Gastroesophageal sphincter (tissue), 4 donors: ENCODE data around the gene ZNF511. TPM values are rescaled to one million over a fixed set of nuclear protein-coding genes. Genes with fewer than 3 reads are reported as not detected.

Experiments used
- ATAC-seq: fragments of 150-250 bp; one replicate; pipeline ENCODE4 v1.9.1; 2016; ENCODE audit warnings: mild to moderate bottlenecking, moderate library complexity
- H3K27ac ChIP-seq, 4 donors: fragments of 200-600 bp; sonication (generic) in 3 of 4; 1 replicate in 3 of 4; 2 replicates in 1 of 4; pipeline ENCODE4 v1.5.1; 2016 to 2019
- H3K27me3 ChIP-seq: fragments of 200-600 bp; sonication (generic); one replicate; pipeline ENCODE4 v1.5.1; 2019
- H3K36me3 ChIP-seq, 2 donors: fragments of 200-600 bp; sonication (generic); one replicate each; pipeline ENCODE4 v1.5.1; 2019; ENCODE audit warnings: control low read depth in 1 of 2
- H3K4me1 ChIP-seq, 3 donors: fragments of 200-600 bp; sonication (generic); 1 replicate in 2 of 3; 2 replicates in 1 of 3; pipeline ENCODE4 v1.5.1; 2016 to 2019; ENCODE audit warnings: control low read depth in 2 of 3
- H3K4me3 ChIP-seq, 2 donors: fragments of 200-600 bp; sonication (generic); one replicate each; pipeline ENCODE4 v1.5.1; 2019; ENCODE audit warnings: mild to moderate bottlenecking in 1 of 2, moderate library complexity in 1 of 2
- H3K9me3 ChIP-seq, 3 donors: fragments of 200-600 bp; sonication (generic); one replicate each; pipeline ENCODE4 v1.5.1; 2017 to 2019; ENCODE audit warnings: control low read depth in 2 of 3
- CTCF ChIP-seq, 4 experiments: fragments of 200-600 bp in 2 of 4; fragments of 450-650 bp in 2 of 4; sonication (generic) in 1 of 4; IDR thresholded peaks; one replicate each; pipeline ENCODE4 v1.5.1; 2017 to 2019; ENCODE audit warnings: antibody characterized with exemption in 4 of 4, mild to moderate bottlenecking in 2 of 4, moderate library complexity in 2 of 4
- EP300 ChIP-seq: sonication (generic); formaldehyde crosslinking; IDR thresholded peaks from one replicate; pipeline ENCODE4 v1.6.1; 2017; ENCODE audit warnings: antibody characterized with exemption, mild to moderate bottlenecking
- POLR2A ChIP-seq, 2 donors: fragments of 450-650 bp; IDR thresholded peaks; one replicate each; pipeline ENCODE4 v1.6.1; 2017; ENCODE audit warnings: antibody characterized with exemption in 2 of 2, mild to moderate bottlenecking in 2 of 2, moderate library complexity in 1 of 2
- POLR2AphosphoS5 ChIP-seq: sonication (generic); formaldehyde crosslinking; IDR thresholded peaks from one replicate; pipeline ENCODE4 v1.6.1; 2017; ENCODE audit warnings: antibody characterized with exemption
- WGBS, 2 donors: methylation state at CpG; one replicate each; pipeline ENCODE4 v1.1.5; 2018; ENCODE audit warnings: low coverage in 1 of 2; 5-methylcytosine and 5-hydroxymethylcytosine counted together
- total RNA-seq, 4 donors: library from RNA; depleted of rRNA; stranded (reverse); fragments of >200 nt; gene quantifications; one replicate each; pipeline ENCODE4 v1.1.0, GENCODE V29; 2016

The ZNF511 gene
- total RNA-seq, 4 donors from 2014 or later = 15.1 to 42.2 (median 25.4) TPM

- Histone ChIP-seq H3K36me3 (peaks cover 0 to 76% of the 10 kb centered on the region in 2 donors), H3K4me1 (peaks cover 0 to 25% (median 6%) of the 10 kb centered on the region in 3 donors)
- WGBS, 2 donors = no CpG with 5 or more reads among the region's 10 CpGs
Observed at GRCh38 chr10:133280391-133281059, 28.2 kb upstream of the ZNF511 start.

DNA sequence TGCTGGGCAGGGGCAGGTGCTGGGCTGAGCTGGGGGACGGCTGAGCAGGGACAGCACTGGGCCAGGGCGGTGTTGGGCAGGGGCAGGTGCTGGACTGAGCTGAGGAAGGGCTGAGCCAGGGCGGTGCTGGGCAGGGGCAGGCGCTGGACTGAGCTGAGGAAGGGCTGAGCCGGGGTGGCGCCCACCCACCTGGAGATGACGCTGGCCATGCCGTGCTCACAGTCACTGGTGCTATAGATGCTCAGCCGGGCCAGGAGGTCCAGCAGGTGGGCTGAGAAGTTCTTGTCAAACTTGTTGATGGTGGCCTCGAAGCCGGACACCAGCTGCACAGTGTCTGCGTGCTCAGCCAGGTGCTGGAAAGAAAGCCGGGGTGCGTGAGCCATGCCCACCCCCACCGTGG, 27.6 kb upstream of the ZNF511 start:
- no peak for ATAC-seq
- Histone ChIP-seq H3K9me3 (no peaks in the 10 kb centered on the region), H3K4me1 (peaks cover 0 to 19% (median 6%) of the 10 kb centered on the region in 3 donors), H3K27ac (no peak overlapping the region), H3K27me3 (peaks cover 17% of the 10 kb centered on the region), H3K36me3 (peaks cover 0 to 82% of the 10 kb centered on the region in 2 donors), H3K4me3 (no peak overlapping the region)
- TF ChIP-seq POLR2AphosphoS5 = no peak
- TF ChIP-seq CTCF (IDR thresholded peaks at IDR 0.05) = no peak
- TF ChIP-seq EP300 = no peak
- WGBS, 2 donors = 100% methylated on average over 1 of the region's 15 CpGs; no CpG with 5 or more reads in 1 of the 2 donors

More at GRCh38 chr10:133280391-133281059, 28.2 kb upstream of the ZNF511 start:
- Histone ChIP-seq H3K27ac (no peak overlapping the region), H3K27me3 (peaks cover 23% of the 10 kb centered on the region), H3K9me3 (no peaks in the 10 kb centered on the region), H3K4me3 (no peak overlapping the region)
- ATAC-seq = no peak
- TF ChIP-seq CTCF (IDR thresholded peaks at IDR 0.05) (no peak), EP300 (no peak), POLR2AphosphoS5 (no peak), POLR2A (IDR thresholded peaks at IDR 0.05) (no peak)

GRCh38 chr10:133281628-133282372, 26.9 kb upstream of the ZNF511 start:
- Histone ChIP-seq H3K27ac (no peak overlapping the region), H3K36me3 (peaks cover 0 to 89% of the 10 kb centered on the region in 2 donors), H3K4me1 (peaks cover 0 to 12% (median 3%) of the 10 kb centered on the region in 3 donors), H3K4me3 (no peak overlapping the region), H3K27me3 (peaks cover 10% of the 10 kb centered on the region), H3K9me3 (no peaks in the 10 kb centered on the region)
- TF ChIP-seq CTCF (IDR thresholded peaks at IDR 0.05) (no peak), EP300 (no peak), POLR2A (IDR thresholded peaks at IDR 0.05) (no peak), POLR2AphosphoS5 (no peak)
- WGBS, 2 donors = 67% methylated on average over 1 of the region's 38 CpGs; no CpG with 5 or more reads in 1 of the 2 donors
- ATAC-seq = no peak

GRCh38 chr10:133282846-133283390, 25.8 kb upstream of the ZNF511 start:
- Histone ChIP-seq H3K27me3 (no peaks in the 10 kb centered on the region), H3K36me3 (peaks cover 0 to 100% of the 10 kb centered on the region in 2 donors), H3K4me1 (peaks cover 0 to under 1% (median 0%) of the 10 kb centered on the region in 3 donors), H3K9me3 (no peaks in the 10 kb centered on the region), H3K27ac (no peak overlapping the region), H3K4me3 (no peak overlapping the region)
- TF ChIP-seq EP300 = no peak
- no peak for TF ChIP-seq CTCF (IDR thresholded peaks at IDR 0.05)
- 85% methylated on average over 4 of the region's 24 CpGs; no CpG with 5 or more reads in 1 of the 2 donors for WGBS, 2 donors
- ATAC-seq = no peak
